GM06990 (cell line): ENCODE measurements around the gene TBC1D5.

Source experiments
- DNase-seq: peaks from one replicate; pipeline ENCODE4 v3.0.0-alpha.2; 2011; ENCODE audit not compliant: insufficient read length; ENCODE audit errors: extremely low read depth
- H3K27me3 ChIP-seq: replicated peaks from 2 replicates; pipeline ENCODE4 v1.6.0; 2011; ENCODE audit warnings: low read length; ENCODE audit not compliant: control insufficient read depth, insufficient read depth
- H3K36me3 ChIP-seq: 2 replicates; pipeline ENCODE4 v1.5.1; 2011; ENCODE audit warnings: low read length; ENCODE audit not compliant: control insufficient read depth, insufficient read depth
- H3K4me3 ChIP-seq: replicated peaks from 2 replicates; pipeline ENCODE4 v1.5.1; 2011; ENCODE audit warnings: low read depth, mild to moderate bottlenecking, control low read depth, low read length
- TF ChIP-seq, protein P1 (sequence below): IDR thresholded peaks from 2 replicates; pipeline ENCODE4 v1.5.1; 2011; ENCODE audit warnings: low read length, control low read depth, mild to moderate bottlenecking, inconsistent platforms; ENCODE audit not compliant: insufficient read depth, poor library complexity, severe bottlenecking

Gene TBC1D5

DNA sequence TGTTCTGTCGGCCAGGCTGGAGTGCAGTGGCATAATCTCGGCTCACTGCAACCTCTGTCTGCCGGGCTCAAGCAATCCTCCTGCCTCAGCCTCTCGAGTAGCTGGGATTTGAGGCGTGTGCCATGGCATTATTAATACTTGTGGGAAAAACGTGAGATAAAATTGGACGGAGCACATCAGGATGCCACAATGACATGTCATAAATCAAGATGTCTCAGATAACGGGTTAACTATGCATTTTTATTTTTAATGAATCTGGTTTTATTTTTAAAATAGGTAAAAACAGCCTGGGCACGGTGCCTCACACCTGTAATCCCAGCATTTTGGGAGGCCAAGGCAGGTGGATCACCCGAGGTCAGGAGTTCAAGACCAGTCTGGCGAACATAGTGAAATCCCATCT lies 212.8 kb downstream of the TBC1D5 start:
- no peaks in the 10 kb centered on the region for H3K36me3 ChIP-seq
- TF ChIP-seq, protein P1, sequence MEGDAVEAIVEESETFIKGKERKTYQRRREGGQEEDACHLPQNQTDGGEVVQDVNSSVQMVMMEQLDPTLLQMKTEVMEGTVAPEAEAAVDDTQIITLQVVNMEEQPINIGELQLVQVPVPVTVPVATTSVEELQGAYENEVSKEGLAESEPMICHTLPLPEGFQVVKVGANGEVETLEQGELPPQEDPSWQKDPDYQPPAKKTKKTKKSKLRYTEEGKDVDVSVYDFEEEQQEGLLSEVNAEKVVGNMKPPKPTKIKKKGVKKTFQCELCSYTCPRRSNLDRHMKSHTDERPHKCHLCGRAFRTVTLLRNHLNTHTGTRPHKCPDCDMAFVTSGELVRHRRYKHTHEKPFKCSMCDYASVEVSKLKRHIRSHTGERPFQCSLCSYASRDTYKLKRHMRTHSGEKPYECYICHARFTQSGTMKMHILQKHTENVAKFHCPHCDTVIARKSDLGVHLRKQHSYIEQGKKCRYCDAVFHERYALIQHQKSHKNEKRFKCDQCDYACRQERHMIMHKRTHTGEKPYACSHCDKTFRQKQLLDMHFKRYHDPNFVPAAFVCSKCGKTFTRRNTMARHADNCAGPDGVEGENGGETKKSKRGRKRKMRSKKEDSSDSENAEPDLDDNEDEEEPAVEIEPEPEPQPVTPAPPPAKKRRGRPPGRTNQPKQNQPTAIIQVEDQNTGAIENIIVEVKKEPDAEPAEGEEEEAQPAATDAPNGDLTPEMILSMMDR: no peak
- no peak overlapping the region for H3K4me3 ChIP-seq
- no peak for DNase-seq
- no peaks in the 10 kb centered on the region for H3K27me3 ChIP-seq

DNA sequence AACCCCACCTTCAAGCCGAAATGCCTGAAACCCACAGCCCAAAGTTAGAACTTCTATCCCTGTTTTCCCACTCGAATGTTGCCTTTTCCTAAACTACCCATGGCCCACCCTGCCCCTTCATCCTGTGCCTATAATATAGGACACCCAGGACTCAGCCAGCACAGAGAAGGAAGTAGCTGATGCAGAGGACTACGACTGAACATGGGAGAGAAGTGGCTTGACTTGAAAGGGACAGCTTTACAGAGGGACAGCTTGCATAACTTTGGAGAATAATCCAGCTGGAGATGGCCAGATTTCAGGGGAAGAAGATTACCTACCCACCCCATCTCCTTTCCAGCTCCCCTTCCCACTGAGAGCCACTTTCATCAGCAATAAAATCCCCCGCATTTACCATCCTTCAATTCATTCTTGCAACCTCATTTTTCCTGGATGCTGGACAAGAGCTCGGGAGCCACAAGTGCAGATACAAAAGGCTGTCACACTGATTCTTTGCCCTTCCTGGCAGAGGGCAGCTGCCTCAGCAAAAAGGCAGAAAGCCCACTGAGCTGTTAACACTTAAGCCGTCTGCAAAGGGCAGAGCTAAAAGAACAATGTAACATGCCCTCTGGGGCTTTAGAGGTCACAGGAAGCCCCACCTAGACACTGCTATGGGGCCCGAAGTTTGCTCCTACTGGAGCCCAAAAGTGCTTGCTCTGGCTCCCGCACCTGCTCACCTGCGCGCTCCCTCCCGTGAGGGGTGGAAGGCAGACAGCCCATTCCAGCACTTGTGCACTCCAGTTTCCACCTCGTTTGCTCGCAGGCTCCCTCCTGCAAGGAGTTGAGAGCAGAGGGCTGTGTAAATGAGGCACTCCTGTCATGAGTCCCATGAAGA lies 224.0 kb downstream of the TBC1D5 start:
- Histone ChIP-seq H3K4me3 (no peak overlapping the region), H3K27me3 (no peaks in the 10 kb centered on the region), H3K36me3 (no peaks in the 10 kb centered on the region)
- DNase-seq: no peak
- TF ChIP-seq, protein P1: no peak

DNA sequence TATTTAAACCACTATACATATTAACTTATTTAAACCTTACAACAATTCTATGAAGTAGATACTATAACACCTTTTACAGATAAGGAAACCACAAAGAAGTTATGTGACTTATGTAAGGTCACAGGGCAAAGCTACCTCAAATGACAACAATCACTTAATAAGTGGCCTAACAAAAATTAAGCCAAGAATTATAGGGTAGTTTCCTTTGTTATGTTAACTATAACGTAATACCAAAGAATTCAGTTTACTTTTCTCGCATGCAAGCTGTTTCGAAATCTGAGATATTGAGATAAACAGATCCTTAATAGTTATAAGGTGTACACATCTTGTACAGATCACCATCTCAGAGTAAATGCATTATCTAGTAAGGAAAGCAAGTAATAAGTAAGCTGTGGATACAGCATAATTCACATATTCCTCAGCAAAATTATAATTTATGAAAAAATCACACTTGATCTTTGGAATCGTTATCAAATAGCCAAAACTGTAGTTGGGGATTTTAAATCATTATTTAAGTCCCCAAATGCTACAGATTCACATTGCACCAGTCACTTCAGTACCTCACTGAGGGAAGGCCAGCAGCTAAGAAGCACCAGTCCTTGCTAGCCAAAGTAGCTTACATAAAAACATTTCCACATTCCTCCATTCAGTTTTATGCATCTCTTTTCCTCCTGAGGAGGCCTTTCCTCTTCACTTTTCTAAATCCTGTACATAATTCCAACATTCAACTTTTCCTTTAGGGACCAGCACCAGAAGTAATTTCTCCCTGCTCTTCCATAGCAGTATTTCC lies 226.8 kb downstream of the TBC1D5 start:
- DNase-seq: no peak
- H3K36me3 ChIP-seq: no peaks in the 10 kb centered on the region
- TF ChIP-seq, protein P1: no peak
- no peak overlapping the region for H3K4me3 ChIP-seq
- H3K27me3 ChIP-seq: no peaks in the 10 kb centered on the region

DNA sequence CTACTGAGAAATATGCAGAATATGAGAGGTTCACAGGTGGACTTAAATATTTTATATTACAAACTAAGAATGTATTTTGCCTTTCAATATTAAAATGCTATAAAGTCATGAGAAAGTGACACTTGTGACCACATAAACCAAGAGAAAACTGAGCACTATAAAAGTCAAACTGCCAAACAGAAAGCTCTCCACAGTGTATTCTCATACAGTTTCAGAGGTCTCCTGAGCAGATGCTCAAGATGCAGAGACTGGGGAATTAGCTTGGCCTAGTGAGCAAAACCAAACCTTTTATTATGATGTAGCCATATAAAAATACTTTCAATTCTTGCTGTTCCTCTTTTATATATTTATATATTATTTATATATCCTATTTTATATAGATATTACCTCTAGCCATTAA lies 227.8 kb downstream of the TBC1D5 start:
- TF ChIP-seq, protein P1: no peak
- Histone ChIP-seq H3K27me3 (no peaks in the 10 kb centered on the region), H3K4me3 (no peak overlapping the region), H3K36me3 (no peaks in the 10 kb centered on the region)
- no peak for DNase-seq

DNA sequence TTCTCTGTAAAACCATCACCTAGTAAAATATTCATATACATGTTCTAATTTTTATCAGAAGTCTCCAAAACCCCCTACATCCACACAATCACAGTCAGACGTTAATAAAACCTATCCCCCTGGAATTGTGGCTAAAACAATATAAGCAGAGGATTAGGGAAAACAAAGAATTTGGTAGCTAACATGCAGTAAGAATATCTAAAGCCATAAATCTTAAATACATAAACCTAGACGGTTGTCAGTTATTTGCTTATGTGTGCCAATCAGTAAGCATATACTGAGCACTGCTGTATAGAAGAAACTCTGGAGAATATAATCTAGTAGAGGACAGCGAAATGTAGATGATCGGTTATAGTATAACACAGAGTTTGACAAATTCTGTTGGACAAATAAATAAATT lies 232.2 kb downstream of the TBC1D5 start:
- no peaks in the 10 kb centered on the region for H3K27me3 ChIP-seq
- TF ChIP-seq, protein P1: no peak
- H3K4me3 ChIP-seq: no peak overlapping the region
- no peak for DNase-seq
- no peaks in the 10 kb centered on the region for H3K36me3 ChIP-seq
